Activated T-cell treated with anti-CD3 and anti-CD28 coated beads for 48 hours (primary cell): ENCODE results near the gene ATXN2.

ENCODE experiments used
- DNase-seq: peaks from one replicate; pipeline ENCODE4 v3.0.0-alpha.2; 2020; ENCODE audit warnings: low read depth

The ATXN2 gene

DNA sequence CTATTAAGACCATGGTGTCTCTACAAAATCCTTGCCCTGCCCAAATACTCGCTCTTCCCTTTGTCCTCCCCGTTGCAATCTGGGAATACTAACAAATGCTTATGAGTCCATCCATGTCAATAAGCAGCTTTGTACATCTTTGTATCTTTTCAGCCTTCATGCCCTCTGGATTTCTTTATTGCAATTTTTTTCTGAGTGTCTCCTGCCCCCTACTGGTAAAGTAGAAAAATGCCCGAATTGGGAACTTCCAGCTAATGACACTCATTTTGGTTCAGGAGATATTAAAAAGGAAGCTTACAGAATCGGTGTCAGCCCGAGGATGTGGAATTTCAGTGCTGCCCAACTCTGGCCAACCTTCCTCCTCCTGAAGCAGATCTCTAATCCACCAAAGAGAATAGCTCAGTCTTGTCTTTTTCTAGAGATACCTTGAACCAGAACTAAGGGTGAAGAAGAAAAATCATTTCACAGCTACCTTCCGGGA lies 147.4 kb downstream of the ATXN2 start:
- no peak for DNase-seq

- no peak for DNase-seq
Measured at GRCh38 chr12:111451232-111451631, 147.9 kb downstream of the ATXN2 start.

DNA sequence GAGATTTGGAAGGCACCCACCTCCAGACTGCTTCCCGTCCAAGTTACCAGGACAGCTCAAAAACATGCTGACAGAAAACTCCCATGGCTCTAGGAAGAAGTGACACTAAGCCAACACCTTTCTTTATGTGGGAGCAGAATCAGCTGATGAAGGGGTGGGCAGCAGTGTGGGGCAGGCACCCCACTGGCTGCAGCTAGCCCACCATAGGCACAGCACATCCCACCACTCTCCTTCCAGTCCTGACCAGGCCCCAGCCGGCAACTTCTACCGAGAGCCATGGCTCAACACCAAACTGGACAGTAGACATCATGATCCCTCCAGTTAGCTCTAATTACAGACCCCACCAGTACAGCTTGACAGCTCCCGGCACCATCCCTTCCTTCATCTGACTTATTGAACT lies 148.4 kb downstream of the ATXN2 start:
- no peak for DNase-seq

- no peak for DNase-seq
Measured at GRCh38 chr12:111448846-111449790, 150.0 kb downstream of the ATXN2 start.

- no peak for DNase-seq
Measured at GRCh38 chr12:111448266-111448830, 150.8 kb downstream of the ATXN2 start.

DNA sequence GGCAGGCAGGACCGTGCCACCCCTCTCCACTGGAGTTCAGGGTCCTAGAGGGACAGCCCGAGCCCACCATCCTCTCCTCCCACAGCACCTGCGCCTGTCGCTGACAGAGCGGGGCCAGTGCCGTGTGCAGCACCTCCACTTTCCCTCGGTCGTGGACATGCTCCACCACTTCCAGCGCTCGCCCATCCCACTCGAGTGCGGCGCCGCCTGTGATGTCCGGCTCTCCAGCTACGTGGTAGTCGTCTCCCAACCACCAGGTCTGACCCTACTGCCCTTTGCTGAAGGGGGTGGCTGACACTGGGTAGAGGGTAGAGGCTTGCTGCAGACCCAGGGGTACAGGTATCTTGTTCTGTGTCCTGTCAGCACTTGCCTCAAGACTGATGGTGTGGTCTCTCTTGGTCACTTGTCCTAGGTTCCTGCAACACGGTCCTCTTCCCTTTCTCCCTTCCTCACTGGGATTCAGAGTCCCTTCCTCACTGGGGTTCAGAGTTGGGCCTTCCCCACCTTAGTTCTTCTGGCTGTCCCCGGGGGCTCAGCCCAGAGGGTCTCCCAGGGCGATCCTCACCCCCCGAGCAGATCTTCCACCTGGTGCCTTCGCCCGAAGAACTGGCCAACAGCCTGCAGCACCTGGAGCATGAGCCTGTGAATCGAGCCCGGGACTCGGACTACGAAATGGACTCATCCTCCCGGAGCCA lies 151.4 kb downstream of the ATXN2 start:
- DNase-seq: no peak

GRCh38 chr12:111446631-111447570 lies 152.2 kb downstream of the ATXN2 start:
- no peak for DNase-seq

DNA sequence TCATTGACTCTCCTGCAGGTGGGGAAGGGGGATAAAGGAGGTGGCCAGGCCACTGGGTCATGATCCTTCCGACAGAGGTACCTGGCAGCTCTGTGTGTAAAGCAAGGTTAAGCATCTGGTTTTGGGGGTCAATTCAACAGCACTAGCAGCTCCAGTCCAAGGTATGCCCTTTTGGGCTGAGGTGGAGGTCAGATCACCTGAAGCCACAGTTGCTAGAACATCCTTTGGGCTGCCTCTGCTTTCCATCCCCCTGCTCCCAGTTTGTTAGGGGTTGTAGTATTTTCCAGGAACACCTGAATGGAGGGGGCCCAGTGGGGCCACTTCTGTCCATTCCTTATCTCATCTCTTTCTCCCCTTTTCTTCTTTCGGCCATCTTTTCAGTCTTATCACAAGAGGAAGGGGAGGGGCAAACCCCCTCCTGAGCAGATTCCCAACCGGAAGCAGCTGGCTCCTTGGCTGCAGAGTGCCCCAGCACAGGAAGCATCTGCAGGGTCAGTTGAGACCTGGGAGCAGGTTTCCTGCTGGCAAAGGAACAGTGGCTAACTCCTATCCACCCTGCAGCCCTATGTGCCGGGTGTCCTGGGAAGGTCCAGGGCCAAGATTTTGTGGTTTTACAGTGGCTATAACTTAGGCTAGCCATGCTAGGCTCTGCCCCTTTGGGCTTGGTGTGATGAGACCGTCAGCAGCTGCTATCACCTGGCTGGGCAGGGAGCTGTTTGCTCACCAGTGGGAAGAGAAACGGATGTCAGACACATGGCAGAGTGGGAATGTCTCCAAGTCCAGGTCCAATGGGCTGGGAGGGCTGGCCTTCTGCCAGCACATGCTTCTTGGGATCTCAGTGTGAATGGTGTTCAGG lies 153.2 kb downstream of the ATXN2 start:
- DNase-seq: no peak

- DNase-seq: peak; percentile 83
Measured at GRCh38 chr12:111444925-111445725, 154.0 kb downstream of the ATXN2 start.

DNA sequence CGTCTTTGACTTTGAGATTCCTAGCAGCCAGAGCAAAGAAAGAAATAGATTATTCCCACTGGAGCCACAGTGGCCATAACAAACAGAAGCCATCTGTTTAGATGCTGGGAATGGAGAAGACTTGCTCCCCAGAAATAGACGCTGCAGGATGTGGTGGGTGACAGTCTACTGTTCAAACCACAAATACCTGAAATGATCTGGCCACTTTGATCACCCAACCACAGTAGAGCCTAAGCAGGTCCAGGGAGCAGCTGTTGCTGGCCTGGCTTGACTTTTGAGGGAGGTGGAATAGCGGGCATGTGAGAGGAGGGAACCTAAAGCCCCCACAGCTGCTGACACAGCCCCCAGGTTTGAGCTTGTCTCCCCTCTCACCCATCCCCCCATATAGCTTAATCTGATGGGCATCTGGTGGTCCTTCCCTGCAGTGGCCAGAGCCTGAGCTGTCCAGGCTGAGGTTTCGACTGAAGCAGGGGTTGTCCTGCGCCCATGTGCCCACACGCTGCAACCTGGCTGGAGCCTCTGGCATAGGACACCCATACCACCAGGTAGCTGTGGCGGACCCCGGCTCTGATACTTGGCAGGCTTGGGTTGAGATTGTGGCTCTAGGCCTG lies 154.7 kb downstream of the ATXN2 start:
- DNase-seq: no peak

DNA sequence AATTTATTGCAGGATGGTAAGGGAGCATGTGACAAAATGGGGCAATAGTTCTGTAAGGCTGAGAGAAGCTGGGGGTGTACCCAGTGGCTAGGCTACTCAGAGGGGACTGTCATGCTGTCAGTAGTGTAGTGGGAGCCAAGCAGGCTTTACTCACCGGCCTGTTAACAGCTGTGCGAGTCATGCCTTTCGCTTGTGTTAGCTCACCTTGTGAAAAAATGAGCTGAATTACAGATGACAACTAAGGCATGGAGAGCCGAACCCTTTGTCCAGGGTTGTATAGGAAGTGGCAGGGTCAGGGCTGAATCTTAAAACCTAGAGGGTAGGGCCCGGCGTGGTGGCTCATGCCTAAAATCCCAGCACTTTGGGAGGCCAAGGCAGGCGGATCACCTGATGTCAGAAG lies 155.5 kb downstream of the ATXN2 start:
- DNase-seq: peak; percentile 49

GRCh38 chr12:111443086-111443485 lies 156.0 kb downstream of the ATXN2 start:
- DNase-seq: no peak

- no peak for DNase-seq
Measured at GRCh38 chr12:111442301-111443045, 156.6 kb downstream of the ATXN2 start.

- no peak for DNase-seq
Measured at GRCh38 chr12:111441107-111441928, 157.8 kb downstream of the ATXN2 start.

- no peak for DNase-seq
Measured at GRCh38 chr12:111440631-111441030, 158.5 kb downstream of the ATXN2 start.

DNA sequence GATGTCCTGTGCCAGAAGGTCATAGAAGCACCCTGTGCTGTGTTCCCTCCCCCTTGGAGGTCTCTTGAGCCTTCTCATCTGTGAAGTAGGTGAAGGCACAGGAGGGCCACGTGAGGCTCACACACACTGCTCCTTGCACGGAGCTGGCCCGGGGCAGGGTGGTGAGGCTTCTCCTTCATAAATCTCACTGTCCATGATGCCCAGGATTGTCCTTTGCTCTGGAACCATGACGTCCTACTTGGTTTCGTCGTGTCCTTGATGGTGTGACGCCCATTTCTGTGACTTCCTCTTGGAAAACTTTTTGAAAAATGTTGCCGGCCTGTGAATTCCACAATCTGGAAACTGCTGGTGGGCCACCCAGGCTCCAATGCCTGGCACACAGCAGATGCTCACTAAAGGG lies 159.0 kb downstream of the ATXN2 start:
- no peak for DNase-seq

- no peak for DNase-seq
Measured at GRCh38 chr12:111439657-111440151, 159.4 kb downstream of the ATXN2 start.

- peak; percentile 49 for DNase-seq
Measured at GRCh38 chr12:111438481-111438880, 160.6 kb downstream of the ATXN2 start.
